GM19240 (cell line): ENCODE results near the gene DNM2.
"Not testable (repeated sequence)": the region's sequence is repeated elsewhere in the genome, so short reads cannot be mapped to it uniquely, and the experiment has no call there.

Source experiments
- DNase-seq: peaks from one replicate; pipeline ENCODE4 v3.0.0; 2011; ENCODE audit warnings: low spot score; ENCODE audit not compliant: insufficient read length

Gene DNM2

GRCh38 chr19:10831987-10832938 is 114.4 kb downstream of the DNM2 start:
- no peak for DNase-seq

GRCh38 chr19:10832939-10833296 is 115.0 kb downstream of the DNM2 start:
- no peak for DNase-seq

GRCh38 chr19:10835089-10835753 is 117.3 kb downstream of the DNM2 start:
- DNase-seq = peak; percentile 100

- peak; percentile 99 for DNase-seq
Measured at GRCh38 chr19:10835754-10836478, 118.0 kb downstream of the DNM2 start, which contains the start of gene TMED1. TMED1 (minus strand) TSS chr19:10836212; CDS start chr19:10836191, 21 bp downstream.

GRCh38 chr19:10836479-10837330 is 118.8 kb downstream of the DNM2 start:
- no peak for DNase-seq

- DNase-seq = not testable (repeated sequence)
Measured at GRCh38 chr19:10837649-10838048, 119.8 kb downstream of the DNM2 start.

- DNase-seq = no peak
Measured at GRCh38 chr19:10838377-10838776, 120.5 kb downstream of the DNM2 start.

GRCh38 chr19:10839114-10840050 is 121.5 kb downstream of the DNM2 start:
- DNase-seq = no peak

- no peak for DNase-seq
Measured at GRCh38 chr19:10842788-10843187, 124.9 kb downstream of the DNM2 start.

- no peak for DNase-seq
Measured at GRCh38 chr19:10846500-10847202, 128.8 kb downstream of the DNM2 start.

GRCh38 chr19:10848230-10848856 is 130.5 kb downstream of the DNM2 start, which contains the start of gene C19orf38:
C19orf38 (plus strand) TSS chr19:10848415; CDS start chr19:10848509, 94 bp downstream.
- no peak for DNase-seq

- DNase-seq = no peak
Measured at GRCh38 chr19:10850631-10851030, 132.8 kb downstream of the DNM2 start.

GRCh38 chr19:10852098-10852800 is 134.4 kb downstream of the DNM2 start:
- no peak for DNase-seq

- no peak for DNase-seq
Measured at GRCh38 chr19:10852941-10853340, 135.1 kb downstream of the DNM2 start.

GRCh38 chr19:10854350-10855089 is 136.6 kb downstream of the DNM2 start:
- DNase-seq = no peak

GRCh38 chr19:10855879-10856522 is 138.1 kb downstream of the DNM2 start:
- DNase-seq = no peak

- not testable (repeated sequence) for DNase-seq
Measured at GRCh38 chr19:10856899-10857298, 139.0 kb downstream of the DNM2 start.
